Panc1 (cell line): ENCODE results near the gene PIP5K1C. TPM values are rescaled to one million over a fixed set of nuclear protein-coding genes. Genes with fewer than 3 reads are reported as not detected.

Source experiments
- ATAC-seq: fragments of 200-7000 bp; cut with Tn5 transposase; 2 replicates; pipeline ENCODE4 v1.9.1; 2020; ENCODE audit warnings: mild to moderate bottlenecking, moderate library complexity
- BruUV-seq: library from RNA; stranded (reverse); fragments of 400-500 nt; replicated peaks from 2 replicates; lab custom pipeline; 2021; lab: Mats Ljungman, UMichigan
- CTCF ChIA-PET: fragments of 300-600 bp; sonication (Branson Sonifier 250); formaldehyde crosslinking; loops from one replicate; lab custom pipeline; 2022; ENCODE audit warnings: antibody characterized with exemption; lab: Charles Lee
- POLR2A ChIA-PET: fragments of 300-600 bp; sonication (Branson Sonifier 250); formaldehyde crosslinking; loops from one replicate; lab custom pipeline; 2022; ENCODE audit warnings: antibody characterized with exemption; lab: Charles Lee
- DNase-seq: peaks from one replicate; pipeline ENCODE4 v3.0.0-alpha.2; 2010; ENCODE audit warnings: low read depth, low spot score
- H3K27ac ChIP-seq: 2 replicates; pipeline ENCODE4 v1.5.1; 2011; ENCODE audit warnings: mild to moderate bottlenecking, low read length, inconsistent platforms
- H3K27me3 ChIP-seq: fragments of 200-500 bp; sonication (Bioruptor generic); 2 replicates; pipeline ENCODE4 v1.6.0; 2014; ENCODE audit warnings: low read length, inconsistent platforms; ENCODE audit not compliant: control insufficient read depth, insufficient read depth
- H3K36me3 ChIP-seq: fragments of 200-500 bp; sonication (Bioruptor generic); 2 replicates; pipeline ENCODE4 v1.5.1; 2014; ENCODE audit warnings: inconsistent platforms, mild to moderate bottlenecking, low read length, moderate library complexity; ENCODE audit not compliant: control insufficient read depth, insufficient read depth
- H3K4me1 ChIP-seq: 2 replicates; pipeline ENCODE4 v1.5.1; 2011; ENCODE audit warnings: inconsistent platforms, mild to moderate bottlenecking, low read length, moderate library complexity; ENCODE audit not compliant: control insufficient read depth, insufficient read depth
- H3K4me3 ChIP-seq, 2 experiments: 2 replicates each; pipeline ENCODE4 v1.5.1; 2011 to 2012; ENCODE audit warnings: low read depth in 2 of 2, low read length in 2 of 2, mild to moderate bottlenecking in 2 of 2, inconsistent platforms in 1 of 2, moderate library complexity in 1 of 2
- H3K9me3 ChIP-seq: fragments of 200-500 bp; sonication (Bioruptor generic); 2 replicates; pipeline ENCODE4 v1.5.1; 2014; ENCODE audit warnings: low read depth, mild to moderate bottlenecking, inconsistent platforms, low read length, moderate library complexity; ENCODE audit not compliant: control insufficient read depth, insufficient read depth
- POLR2AphosphoS5 ChIP-seq: IDR thresholded peaks from 2 replicates; pipeline ENCODE4 v1.6.1; 2012; ENCODE audit warnings: mild to moderate bottlenecking, low read depth, low read length, moderate library complexity
- SIN3A ChIP-seq: IDR thresholded peaks from 2 replicates; pipeline ENCODE4 v1.6.1; 2012; ENCODE audit warnings: low read depth, mild to moderate bottlenecking, low read length, moderate library complexity, borderline replicate concordance; ENCODE audit not compliant: insufficient read depth
- TCF7L2 ChIP-seq: IDR thresholded peaks from 2 replicates; pipeline ENCODE4 v1.6.1; 2011; ENCODE audit warnings: mild to moderate bottlenecking, low read depth, low read length, inconsistent platforms
- in situ Hi-C: cut with HindIII; loops from 2 replicates; pipeline ENCODE4 v1.10.0; 2016; ENCODE audit warnings: low sequenced_read_pairs, low pct_unique_long_range_greater_than_20kb
- intact Hi-C: fragments of 100-400 bp; cut with micrococcal nuclease; formaldehyde crosslinking; loops from one replicate; pipeline ENCODE4 v1.10.0; 2022; ENCODE audit not compliant: unreplicated experiment
- total RNA-seq: library from RNA; stranded (reverse); gene quantifications from one replicate; pipeline ENCODE4 v1.2.1, GENCODE V29; 2021; ENCODE audit not compliant: unreplicated experiment
- TF ChIP-seq, protein P1 (sequence below), 2 experiments: IDR thresholded peaks; 2 replicates each; pipeline ENCODE4 v1.6.1; 2011 to 2012; ENCODE audit warnings: low read depth in 2 of 2, control low read depth in 1 of 2, low read length in 1 of 2, mild to moderate bottlenecking in 1 of 2, moderate library complexity in 1 of 2; ENCODE audit not compliant: insufficient read depth in 1 of 2
- TF ChIP-seq, protein P2 (sequence below): fragments of 450-650 bp; IDR thresholded peaks from 2 replicates; pipeline ENCODE4 v1.5.1; 2017; ENCODE audit warnings: mild to moderate bottlenecking

Gene PIP5K1C
- total RNA-seq, 1 experiment from 2014 or later, result 30.6 TPM

DNA sequence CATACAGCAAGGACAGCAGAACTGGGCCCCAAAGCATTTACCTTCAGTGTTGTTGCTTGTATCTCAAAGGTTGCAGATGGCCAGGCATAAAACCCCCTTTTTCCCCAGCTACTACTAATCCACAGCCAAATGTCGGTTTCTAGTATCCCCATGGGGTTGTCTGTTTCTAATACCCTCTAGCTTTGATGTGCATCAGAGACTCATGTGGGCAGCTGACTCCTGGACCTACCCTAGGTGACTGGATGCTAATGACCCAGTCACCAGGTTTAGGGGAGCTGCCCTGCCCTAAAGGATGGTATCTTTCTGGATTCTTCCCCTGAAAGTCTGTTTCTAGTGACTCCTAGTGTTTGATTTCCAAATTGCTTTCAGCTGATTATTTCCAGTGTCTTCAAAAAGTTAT is 31.8 kb upstream of the PIP5K1C start:
- H3K27me3 ChIP-seq, result no peaks in the 10 kb centered on the region
- H3K9me3 ChIP-seq, result no peaks in the 10 kb centered on the region
- ChIA-PET CTCF (interaction anchor here (0.6 kb wide), 2 partner anchors 66 to 84 kb away, joined by 3 to 8 read pairs; no protein-coding TSS in a partner anchor), POLR2A (no interaction called here)
- no peaks in the 10 kb centered on the region for H3K36me3 ChIP-seq
- TF ChIP-seq TCF7L2, result no peak
- H3K27ac ChIP-seq, result no peak overlapping the region
- in situ Hi-C loops, result no loop called here
- ATAC-seq (no peak), DNase-seq (no peak)
- H3K4me3 ChIP-seq, result no peak overlapping the region
- intact Hi-C loops, result no loop called here
- no peaks in the 10 kb centered on the region for H3K4me1 ChIP-seq
- no TSS peak for BruUV-seq

DNA sequence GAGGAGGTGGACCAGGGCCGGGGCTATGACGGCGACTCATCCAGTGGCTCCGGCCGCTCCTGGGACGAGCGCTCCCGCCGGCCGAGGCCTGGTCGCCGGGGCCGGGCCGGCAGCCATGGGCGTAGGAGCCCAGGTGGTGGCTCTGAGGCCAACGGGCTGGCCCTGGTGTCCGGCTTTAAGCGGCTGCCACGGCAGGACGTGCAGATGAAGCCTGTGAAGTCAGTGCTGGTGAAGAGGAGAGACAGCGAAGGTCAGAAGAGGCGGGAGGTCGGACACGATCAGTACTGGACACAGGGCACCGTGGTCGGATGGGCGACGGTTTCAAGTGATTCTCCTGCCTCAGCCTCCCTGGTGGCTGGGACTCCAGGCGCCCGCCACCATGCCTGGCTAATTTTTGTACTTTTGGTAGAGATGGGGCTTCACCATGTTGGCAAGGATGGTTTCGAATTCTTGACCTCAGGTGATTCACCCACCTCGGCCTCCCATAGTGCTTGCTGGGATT is 30.2 kb upstream of the PIP5K1C start:
- ATAC-seq, result no peak

More for the DNA sequence above, 30.2 kb upstream of the PIP5K1C start:
- POLR2A ChIA-PET, result interaction anchor here (0.5 kb wide), 1 partner anchor 728 kb away, joined by 14 read pairs; no protein-coding TSS in a partner anchor
- CTCF ChIA-PET, result no interaction called here
- intact Hi-C loops, result no loop called here
- TF ChIP-seq, protein P1, sequence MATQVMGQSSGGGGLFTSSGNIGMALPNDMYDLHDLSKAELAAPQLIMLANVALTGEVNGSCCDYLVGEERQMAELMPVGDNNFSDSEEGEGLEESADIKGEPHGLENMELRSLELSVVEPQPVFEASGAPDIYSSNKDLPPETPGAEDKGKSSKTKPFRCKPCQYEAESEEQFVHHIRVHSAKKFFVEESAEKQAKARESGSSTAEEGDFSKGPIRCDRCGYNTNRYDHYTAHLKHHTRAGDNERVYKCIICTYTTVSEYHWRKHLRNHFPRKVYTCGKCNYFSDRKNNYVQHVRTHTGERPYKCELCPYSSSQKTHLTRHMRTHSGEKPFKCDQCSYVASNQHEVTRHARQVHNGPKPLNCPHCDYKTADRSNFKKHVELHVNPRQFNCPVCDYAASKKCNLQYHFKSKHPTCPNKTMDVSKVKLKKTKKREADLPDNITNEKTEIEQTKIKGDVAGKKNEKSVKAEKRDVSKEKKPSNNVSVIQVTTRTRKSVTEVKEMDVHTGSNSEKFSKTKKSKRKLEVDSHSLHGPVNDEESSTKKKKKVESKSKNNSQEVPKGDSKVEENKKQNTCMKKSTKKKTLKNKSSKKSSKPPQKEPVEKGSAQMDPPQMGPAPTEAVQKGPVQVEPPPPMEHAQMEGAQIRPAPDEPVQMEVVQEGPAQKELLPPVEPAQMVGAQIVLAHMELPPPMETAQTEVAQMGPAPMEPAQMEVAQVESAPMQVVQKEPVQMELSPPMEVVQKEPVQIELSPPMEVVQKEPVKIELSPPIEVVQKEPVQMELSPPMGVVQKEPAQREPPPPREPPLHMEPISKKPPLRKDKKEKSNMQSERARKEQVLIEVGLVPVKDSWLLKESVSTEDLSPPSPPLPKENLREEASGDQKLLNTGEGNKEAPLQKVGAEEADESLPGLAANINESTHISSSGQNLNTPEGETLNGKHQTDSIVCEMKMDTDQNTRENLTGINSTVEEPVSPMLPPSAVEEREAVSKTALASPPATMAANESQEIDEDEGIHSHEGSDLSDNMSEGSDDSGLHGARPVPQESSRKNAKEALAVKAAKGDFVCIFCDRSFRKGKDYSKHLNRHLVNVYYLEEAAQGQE (IDR thresholded peaks at IDR 0.05; ENCODE audit: insufficient read depth in 1 of 2, low read depth in 2 of 2, low read length in 1 of 2), result no peak
- TF ChIP-seq POLR2AphosphoS5, result no peak
- TF ChIP-seq SIN3A, result no peak
- no peak for TF ChIP-seq TCF7L2
- TF ChIP-seq, protein P2, sequence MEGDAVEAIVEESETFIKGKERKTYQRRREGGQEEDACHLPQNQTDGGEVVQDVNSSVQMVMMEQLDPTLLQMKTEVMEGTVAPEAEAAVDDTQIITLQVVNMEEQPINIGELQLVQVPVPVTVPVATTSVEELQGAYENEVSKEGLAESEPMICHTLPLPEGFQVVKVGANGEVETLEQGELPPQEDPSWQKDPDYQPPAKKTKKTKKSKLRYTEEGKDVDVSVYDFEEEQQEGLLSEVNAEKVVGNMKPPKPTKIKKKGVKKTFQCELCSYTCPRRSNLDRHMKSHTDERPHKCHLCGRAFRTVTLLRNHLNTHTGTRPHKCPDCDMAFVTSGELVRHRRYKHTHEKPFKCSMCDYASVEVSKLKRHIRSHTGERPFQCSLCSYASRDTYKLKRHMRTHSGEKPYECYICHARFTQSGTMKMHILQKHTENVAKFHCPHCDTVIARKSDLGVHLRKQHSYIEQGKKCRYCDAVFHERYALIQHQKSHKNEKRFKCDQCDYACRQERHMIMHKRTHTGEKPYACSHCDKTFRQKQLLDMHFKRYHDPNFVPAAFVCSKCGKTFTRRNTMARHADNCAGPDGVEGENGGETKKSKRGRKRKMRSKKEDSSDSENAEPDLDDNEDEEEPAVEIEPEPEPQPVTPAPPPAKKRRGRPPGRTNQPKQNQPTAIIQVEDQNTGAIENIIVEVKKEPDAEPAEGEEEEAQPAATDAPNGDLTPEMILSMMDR, result no peak
- Histone ChIP-seq H3K4me1 (no peaks in the 10 kb centered on the region), H3K4me3 (no peak overlapping the region), H3K36me3 (no peaks in the 10 kb centered on the region), H3K27ac (no peak overlapping the region), H3K27me3 (no peaks in the 10 kb centered on the region), H3K9me3 (no peaks in the 10 kb centered on the region)
- DNase-seq, result no peak
- BruUV-seq, result no TSS peak
- in situ Hi-C loops, result no loop called here
